ENCODE data around the gene NR1H4. TPM values are rescaled to one million over a fixed set of nuclear protein-coding genes. Genes with fewer than 3 reads are reported as not detected.

The NR1H4 gene
- total and polyA plus RNA-seq, 2 of the 13 experiments (the other 11 are each of a cell fraction or from before 2014, with no cell fraction given) = 27.3 to 114 TPM

- TF ChIP-seq ZNF646 (CRISPR knock-in tag; IDR thresholded peaks at IDR 0.05) (no peak), MED13 (CRISPR knock-in tag; IDR thresholded peaks at IDR 0.05) (no peak), ZFY (CRISPR knock-in tag; IDR thresholded peaks at IDR 0.05) (no peak), DRAP1 (CRISPR knock-in tag; IDR thresholded peaks at IDR 0.05) (no peak), TAF1 (CRISPR knock-in tag; IDR thresholded peaks at IDR 0.05) (no peak), SP4 (CRISPR knock-in tag; IDR thresholded peaks at IDR 0.05) (no peak), ZNF644 (CRISPR knock-in tag; IDR thresholded peaks at IDR 0.05; ENCODE audit: low read depth) (no peak), CHD4 (IDR thresholded peaks at IDR 0.05; ENCODE audit: borderline replicate concordance, low read length) (no peak), JUN (CRISPR knock-in tag; IDR thresholded peaks at IDR 0.05) (no peak), MTERF4 (CRISPR knock-in tag; IDR thresholded peaks at IDR 0.05) (no peak), GATAD2A (CRISPR knock-in tag; IDR thresholded peaks at IDR 0.05) (peak; percentile 90), RFXAP (CRISPR knock-in tag; IDR thresholded peaks at IDR 0.05; ENCODE audit: borderline replicate concordance) (no peak), HMG20B (CRISPR knock-in tag; conservative IDR thresholded peaks at IDR 0.05) (peak; percentile 85)
- TF ChIP-seq, protein P1, sequence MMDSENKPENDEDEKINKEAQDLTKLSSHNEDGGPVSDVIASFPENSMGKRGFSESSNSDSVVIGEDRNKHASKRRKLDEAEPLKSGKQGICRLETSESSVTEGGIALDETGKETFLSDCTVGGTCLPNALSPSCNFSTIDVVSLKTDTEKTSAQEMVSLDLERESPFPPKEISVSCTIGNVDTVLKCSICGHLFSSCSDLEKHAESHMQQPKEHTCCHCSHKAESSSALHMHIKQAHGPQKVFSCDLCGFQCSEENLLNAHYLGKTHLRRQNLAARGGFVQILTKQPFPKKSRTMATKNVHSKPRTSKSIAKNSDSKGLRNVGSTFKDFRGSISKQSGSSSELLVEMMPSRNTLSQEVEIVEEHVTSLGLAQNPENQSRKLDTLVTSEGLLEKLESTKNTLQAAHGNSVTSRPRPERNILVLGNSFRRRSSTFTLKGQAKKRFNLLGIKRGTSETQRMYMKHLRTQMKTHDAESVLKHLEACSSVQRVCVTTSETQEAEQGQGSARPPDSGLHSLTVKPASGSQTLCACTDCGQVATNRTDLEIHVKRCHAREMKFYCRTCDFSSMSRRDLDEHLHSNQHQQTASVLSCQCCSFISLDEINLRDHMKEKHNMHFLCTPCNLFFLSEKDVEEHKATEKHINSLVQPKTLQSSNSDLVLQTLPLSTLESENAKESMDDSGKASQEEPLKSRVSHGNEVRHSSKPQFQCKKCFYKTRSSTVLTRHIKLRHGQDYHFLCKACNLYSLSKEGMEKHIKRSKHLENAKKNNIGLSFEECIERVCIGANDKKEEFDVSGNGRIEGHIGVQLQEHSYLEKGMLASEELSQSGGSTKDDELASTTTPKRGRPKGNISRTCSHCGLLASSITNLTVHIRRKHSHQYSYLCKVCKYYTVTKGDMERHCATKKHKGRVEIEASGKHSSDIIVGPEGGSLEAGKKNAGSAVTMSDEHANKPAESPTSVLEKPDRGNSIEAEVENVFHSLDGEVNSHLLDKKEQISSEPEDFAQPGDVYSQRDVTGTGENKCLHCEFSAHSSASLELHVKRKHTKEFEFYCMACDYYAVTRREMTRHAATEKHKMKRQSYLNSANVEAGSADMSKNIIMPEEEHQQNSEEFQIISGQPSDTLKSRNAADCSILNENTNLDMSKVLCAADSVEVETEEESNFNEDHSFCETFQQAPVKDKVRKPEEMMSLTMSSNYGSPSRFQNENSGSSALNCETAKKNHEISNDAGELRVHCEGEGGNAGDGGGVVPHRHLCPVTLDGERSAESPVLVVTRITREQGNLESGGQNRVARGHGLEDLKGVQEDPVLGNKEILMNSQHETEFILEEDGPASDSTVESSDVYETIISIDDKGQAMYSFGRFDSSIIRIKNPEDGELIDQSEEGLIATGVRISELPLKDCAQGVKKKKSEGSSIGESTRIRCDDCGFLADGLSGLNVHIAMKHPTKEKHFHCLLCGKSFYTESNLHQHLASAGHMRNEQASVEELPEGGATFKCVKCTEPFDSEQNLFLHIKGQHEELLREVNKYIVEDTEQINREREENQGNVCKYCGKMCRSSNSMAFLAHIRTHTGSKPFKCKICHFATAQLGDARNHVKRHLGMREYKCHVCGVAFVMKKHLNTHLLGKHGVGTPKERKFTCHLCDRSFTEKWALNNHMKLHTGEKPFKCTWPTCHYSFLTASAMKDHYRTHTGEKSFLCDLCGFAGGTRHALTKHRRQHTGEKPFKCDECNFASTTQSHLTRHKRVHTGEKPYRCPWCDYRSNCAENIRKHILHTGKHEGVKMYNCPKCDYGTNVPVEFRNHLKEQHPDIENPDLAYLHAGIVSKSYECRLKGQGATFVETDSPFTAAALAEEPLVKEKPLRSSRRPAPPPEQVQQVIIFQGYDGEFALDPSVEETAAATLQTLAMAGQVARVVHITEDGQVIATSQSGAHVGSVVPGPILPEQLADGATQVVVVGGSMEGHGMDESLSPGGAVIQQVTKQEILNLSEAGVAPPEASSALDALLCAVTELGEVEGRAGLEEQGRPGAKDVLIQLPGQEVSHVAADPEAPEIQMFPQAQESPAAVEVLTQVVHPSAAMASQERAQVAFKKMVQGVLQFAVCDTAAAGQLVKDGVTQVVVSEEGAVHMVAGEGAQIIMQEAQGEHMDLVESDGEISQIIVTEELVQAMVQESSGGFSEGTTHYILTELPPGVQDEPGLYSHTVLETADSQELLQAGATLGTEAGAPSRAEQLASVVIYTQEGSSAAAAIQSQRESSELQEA (CRISPR knock-in tag; IDR thresholded peaks at IDR 0.05; ENCODE audit: not compliant biosample characterization) = no peak
Measured at GRCh38 chr12:100464529-100464928, 9.1 kb upstream of the NR1H4 start (continued).
